A549 (cell line): ENCODE data around the gene ZSCAN25. TPM values are rescaled to one million over a fixed set of nuclear protein-coding genes. Genes with fewer than 3 reads are reported as not detected.
A peak's percentile ranks its signal among the peaks of the same experiment; 100 is the strongest.

Experiments used
- ATAC-seq, 2 experiments: fragments of 200-7000 bp in 1 of 2; fragments of >200 bp in 1 of 2; cut with Nextera tagmentation in 1 of 2; cut with Tn5 transposase in 1 of 2; 3 replicates each; pipeline versions ENCODE4 v1.8.0 to v1.9.1; 2018 to 2020; ENCODE audit warnings: mild to moderate bottlenecking in 1 of 2, moderate library complexity in 1 of 2
- CTCF ChIA-PET: fragments of 300-600 bp; sonication (Branson Sonifier 250); formaldehyde crosslinking; extraction: SDS; loops from one replicate; lab custom pipeline; 2021; ENCODE audit warnings: antibody characterized with exemption, inconsistent platforms; lab: Yijun Ruan, JAX
- POLR2A ChIA-PET: fragments of 350-600 bp; formaldehyde crosslinking; extraction: SDS; loops from one replicate; lab custom pipeline; 2021; ENCODE audit warnings: antibody characterized with exemption, inconsistent platforms; lab: Yijun Ruan, JAX
- DNase-seq, 2 experiments: peaks; one replicate each; pipeline versions ENCODE4 v3.0.0 to v3.0.0-alpha.2; 2011 to 2016; ENCODE audit warnings: low read depth in 1 of 2, low spot score in 1 of 2
- FAIRE-seq: peaks from 2 replicates; lab custom pipeline; 2011; peaks lifted over from hg19 to GRCh38; lab: Jason Lieb, UNC
- H3K27ac ChIP-seq, 2 experiments: fragments of >200 bp; sonication (Bioruptor Twin); formaldehyde crosslinking; 3 replicates each; pipeline ENCODE4 v1.5.1; 2016 to 2017
- H3K4me1 ChIP-seq: fragments of >200 bp; sonication (Bioruptor Twin); formaldehyde crosslinking; 3 replicates; pipeline ENCODE4 v1.6.1; 2016
- H3K4me2 ChIP-seq: fragments of >200 bp; sonication (Bioruptor Twin); formaldehyde crosslinking; 3 replicates; pipeline ENCODE4 v1.6.1; 2016
- H3K4me3 ChIP-seq: fragments of >200 bp; sonication (Bioruptor Twin); formaldehyde crosslinking; 3 replicates; pipeline ENCODE4 v1.5.1; 2016
- H3K9me3 ChIP-seq: fragments of >200 bp; sonication (Bioruptor Twin); formaldehyde crosslinking; 3 replicates; pipeline ENCODE4 v1.6.1; 2016
- CHD2 ChIP-seq: fragments of 150-350 bp; IDR thresholded peaks from 2 replicates; pipeline ENCODE4 v1.6.1; 2014; ENCODE audit warnings: low read length; ENCODE audit not compliant: partially characterized antibody
- CTCF ChIP-seq: fragments of >200 bp; sonication (Bioruptor Twin); formaldehyde crosslinking; IDR thresholded peaks from 3 replicates; pipeline ENCODE4 v1.5.1; 2016
- E2F6 ChIP-seq: IDR thresholded peaks from 2 replicates; pipeline ENCODE4 v1.6.1; 2012; ENCODE audit warnings: low read depth, borderline replicate concordance
- EHF ChIP-seq: fragments of 250-450 bp; sonication (Bioruptor Pico); IDR thresholded peaks from 2 replicates; pipeline ENCODE4 v1.5.0; 2020; ENCODE audit warnings: mild to moderate bottlenecking
- FOSL2 ChIP-seq, 2 experiments: fragments of 450-650 bp in 1 of 2; fragments of >200 bp in 1 of 2; sonication (Bioruptor Twin) in 1 of 2; formaldehyde crosslinking; IDR thresholded peaks; 2 replicates each; pipeline versions ENCODE4 v1.5.0 to v1.6.1; 2016 to 2020; ENCODE audit warnings: mild to moderate bottlenecking in 1 of 2, moderate library complexity in 1 of 2
- GATA3 ChIP-seq: IDR thresholded peaks from 2 replicates; pipeline ENCODE4 v1.6.1; 2012; ENCODE audit warnings: borderline replicate concordance
- HES2 ChIP-seq: fragments of >200 bp; sonication (Bioruptor Twin); formaldehyde crosslinking; IDR thresholded peaks from 2 replicates; pipeline ENCODE4 v1.6.1; 2016
- HEYL ChIP-seq: fragments of 250-450 bp; sonication (Bioruptor Pico); IDR thresholded peaks from 2 replicates; pipeline ENCODE4 v1.8.0; 2021; ENCODE audit warnings: mild to moderate bottlenecking, moderate library complexity
- HOXB5 ChIP-seq: fragments of 250-450 bp; sonication (Bioruptor Pico); IDR thresholded peaks from 2 replicates; pipeline ENCODE4 v1.5.0; 2020; ENCODE audit warnings: mild to moderate bottlenecking, moderate library complexity
- JUN ChIP-seq, 2 experiments: fragments of >200 bp; sonication (Bioruptor Twin); formaldehyde crosslinking; IDR thresholded peaks; 2 replicates in 1 of 2; 3 replicates in 1 of 2; pipeline ENCODE4 v1.6.1; 2016 to 2017
- JUNB ChIP-seq: fragments of >200 bp; sonication (Bioruptor Twin); formaldehyde crosslinking; IDR thresholded peaks from 2 replicates; pipeline ENCODE4 v1.6.1; 2016
- MAX ChIP-seq: IDR thresholded peaks from 2 replicates; pipeline ENCODE4 v1.6.1; 2012
- MAZ ChIP-seq: fragments of 150-350 bp; IDR thresholded peaks from 2 replicates; pipeline ENCODE4 v1.6.1; 2014; ENCODE audit warnings: antibody characterized with exemption, low read depth, low read length, borderline replicate concordance
- NPAS2 ChIP-seq: fragments of 250-450 bp; sonication (Bioruptor Pico); IDR thresholded peaks from 2 replicates; pipeline ENCODE4 v1.8.0; 2022; ENCODE audit warnings: mild to moderate bottlenecking, moderate library complexity, borderline replicate concordance
- PHF8 ChIP-seq: fragments of 200-600 bp; sonication (generic); IDR thresholded peaks from 2 replicates; pipeline ENCODE4 v1.6.1; 2016; ENCODE audit warnings: low read depth, mild to moderate bottlenecking, antibody characterized with exemption, moderate library complexity, borderline replicate concordance
- POLR2AphosphoS2 ChIP-seq: conservative IDR thresholded peaks from 2 replicates; pipeline ENCODE4 v1.6.1; 2012; ENCODE audit warnings: low read length, improper control_type of control experiment, inconsistent platforms
- RCOR1 ChIP-seq: fragments of 150-350 bp; IDR thresholded peaks from 2 replicates; pipeline ENCODE4 v1.6.1; 2014; ENCODE audit warnings: antibody characterized with exemption, low read length, low read depth
- TP53 ChIP-seq: fragments of 250-450 bp; sonication (Bioruptor Pico); IDR thresholded peaks from 2 replicates; pipeline ENCODE4 v1.5.0; 2021; ENCODE audit warnings: mild to moderate bottlenecking, moderate library complexity
- ZSCAN20 ChIP-seq: fragments of 250-450 bp; sonication (Bioruptor Pico); IDR thresholded peaks from 2 replicates; pipeline ENCODE4 v1.8.0; 2022; ENCODE audit warnings: mild to moderate bottlenecking, moderate library complexity
- WGBS: methylation state at CpG from one replicate; pipeline ENCODE4 v1.1.6; 2017; ENCODE audit errors: missing lambda C conversion rate; 5-methylcytosine and 5-hydroxymethylcytosine counted together
- polyA plus RNA-seq, 4 experiments: library from polyadenylated mRNA; depleted of rRNA in 3 of 4; stranded (reverse); fragments of >200 nt; fragmentation: RNase III in 1 of 4; extraction: RNeasy Plus Mini Kit Qiagen cat#74134 plus additional on column Dnase treatment in 1 of 4; gene quantifications; 2 replicates in 3 of 4; 3 replicates in 1 of 4; pipeline ENCODE4 v1.2.3, GENCODE V29; 2011 to 2017

Gene ZSCAN25
- polyA plus RNA-seq, 2 of the 4 experiments (the other 2 are of a cell fraction) = 7.5 to 9.3 TPM

- ChIA-PET POLR2A (no interaction called here), CTCF (interaction anchor here (0.8 to 1.0 kb wide), 2 partner anchors 17 to 80 kb away, joined by 3 read pairs; no protein-coding TSS in a partner anchor)
- no peak for FAIRE-seq
- Histone ChIP-seq H3K4me1 (peaks cover 21% of the 10 kb centered on the region), H3K4me2 (no peak overlapping the region), H3K27ac (peak overlapping the region in 1 of 2 experiments; percentile 87; a peak in 3 of 6 replicates), H3K4me3 (no peak overlapping the region), H3K9me3 (peaks cover 21% of the 10 kb centered on the region; the same call in 2 of the 3 replicates)
- no peak for DNase-seq
- WGBS = 88% methylated on average over 2 of the region's 2 CpGs
- TF ChIP-seq CHD2 (no peak), CTCF (no peak), POLR2AphosphoS2 (no peak), JUNB (no peak), EHF (no peak), ZSCAN20 (CRISPR knock-in tag) (no peak), HOXB5 (CRISPR knock-in tag) (no peak), MAZ (no peak)
- no peak for ATAC-seq
Observed at GRCh38 chr7:99677648-99678045, 60.9 kb downstream of the ZSCAN25 start.

- CTCF ChIA-PET = interaction anchor here (0.7 kb wide), 1 partner anchor 47 kb away, joined by 3 read pairs; no protein-coding TSS in a partner anchor
- DNase-seq = peak; percentile 89 to 90
- H3K27ac ChIP-seq = peak overlapping the region; percentile 66 to 87
Observed at GRCh38 chr7:99679032-99679399, 62.3 kb downstream of the ZSCAN25 start.

More at GRCh38 chr7:99679032-99679399, 62.3 kb downstream of the ZSCAN25 start:
- POLR2A ChIA-PET = interaction anchor here (0.6 to 1.5 kb wide), 2 partner anchors 121 to 240 kb away, joined by 3 to 6 read pairs; partner anchors contain the start of genes TRIM4 and ZNF655
- FAIRE-seq (peak; percentile 67), ATAC-seq (peak; percentile 98 to 99)
- no peak for TF ChIP-seq NPAS2 (CRISPR knock-in tag)
- TF ChIP-seq CTCF = no peak
- no peak for TF ChIP-seq RCOR1
- TF ChIP-seq PHF8 = no peak
- TF ChIP-seq GATA3 = no peak
- no peak; the same call in 1 of the 2 replicates for TF ChIP-seq FOSL2 (IDR thresholded peaks at IDR 0.05)
- peak; percentile 92 for TF ChIP-seq FOSL2 (CRISPR knock-in tag; IDR thresholded peaks at IDR 0.05)
- TF ChIP-seq MAX = peak; percentile 71
- TF ChIP-seq E2F6 = peak; percentile 48; the same call in 1 of the 2 replicates
- TF ChIP-seq TP53 (CRISPR knock-in tag) = no peak
- TF ChIP-seq JUN (IDR thresholded peaks at IDR 0.05) = no peak
- TF ChIP-seq HEYL (CRISPR knock-in tag) = no peak
- TF ChIP-seq HES2 = no peak
- Histone ChIP-seq H3K4me2 (peak overlapping the region; percentile 76), H3K4me3 (peak overlapping the region; percentile 23), H3K4me1 (peaks cover 21% of the 10 kb centered on the region), H3K9me3 (peaks cover 21% of the 10 kb centered on the region; the same call in 2 of the 3 replicates)
- WGBS = 1% methylated on average over 4 of the region's 4 CpGs
